A673 (cell line): Measurements from ENCODE around the gene MRPL42. TPM values are rescaled to one million over a fixed set of nuclear protein-coding genes. Genes with fewer than 3 reads are reported as not detected.

Experiments
- BruUV-seq: library from RNA; stranded (reverse); fragments of 400-500 nt; replicated peaks from 2 replicates; lab custom pipeline; 2021; lab: Mats Ljungman, UMichigan
- CTCF ChIA-PET: fragments of 300-600 bp; sonication (Branson Sonifier 250); formaldehyde crosslinking; loops from one replicate; lab custom pipeline; 2022; ENCODE audit warnings: antibody characterized with exemption; lab: Charles Lee
- POLR2A ChIA-PET: fragments of 300-600 bp; sonication (Branson Sonifier 250); formaldehyde crosslinking; loops from one replicate; lab custom pipeline; 2022; ENCODE audit warnings: antibody characterized with exemption; ENCODE audit not compliant: low non-redundant PET; lab: Charles Lee
- DNase-seq: peaks from one replicate; pipeline ENCODE4 v3.0.0-alpha.2; 2015; ENCODE audit warnings: low spot score
- H3K27ac ChIP-seq: fragments of 200-600 bp; sonication (generic); 2 replicates; pipeline ENCODE4 v1.5.1; 2016; ENCODE audit warnings: mixed run types, low read depth, mild to moderate bottlenecking, mixed read lengths, antibody characterized with exemption, low read length; ENCODE audit not compliant: poor library complexity, severe bottlenecking
- H3K27me3 ChIP-seq: fragments of 200-600 bp; sonication (generic); replicated peaks from 2 replicates; pipeline ENCODE4 v1.6.1; 2017; ENCODE audit warnings: mixed run types, low read depth, mild to moderate bottlenecking, mixed read lengths, antibody characterized with exemption, low read length; ENCODE audit not compliant: insufficient read depth, poor library complexity
- H3K36me3 ChIP-seq: fragments of 200-600 bp; sonication (generic); 2 replicates; pipeline ENCODE4 v1.6.1; 2016; ENCODE audit warnings: mixed run types, mild to moderate bottlenecking, mixed read lengths, antibody characterized with exemption, low read length; ENCODE audit not compliant: insufficient read depth, poor library complexity, severe bottlenecking
- H3K4me1 ChIP-seq: fragments of 200-600 bp; sonication (generic); 2 replicates; pipeline ENCODE4 v1.6.1; 2017; ENCODE audit warnings: mixed run types, mild to moderate bottlenecking, mixed read lengths, antibody characterized with exemption, low read length; ENCODE audit not compliant: insufficient read depth, poor library complexity, severe bottlenecking
- H3K4me3 ChIP-seq: fragments of 200-600 bp; sonication (generic); 2 replicates; pipeline ENCODE4 v1.5.1; 2016; ENCODE audit warnings: low read depth, mixed run types, mild to moderate bottlenecking, mixed read lengths, low read length; ENCODE audit not compliant: poor library complexity, severe bottlenecking
- H3K9me3 ChIP-seq: fragments of 200-600 bp; sonication (generic); 2 replicates; pipeline ENCODE4 v1.6.1; 2016; ENCODE audit warnings: mixed run types, low read depth, mild to moderate bottlenecking, mixed read lengths, antibody characterized with exemption, low read length; ENCODE audit not compliant: poor library complexity, severe bottlenecking
- CTCF ChIP-seq: fragments of 300-800, 200-600 bp; sonication (generic); conservative IDR thresholded peaks from 2 replicates; pipeline ENCODE4 v1.5.1; 2017; ENCODE audit warnings: low read depth, mild to moderate bottlenecking, antibody characterized with exemption, low read length, moderate library complexity, mixed read lengths
- EZH2 ChIP-seq: fragments of 200-600 bp; sonication (generic); IDR thresholded peaks from 2 replicates; pipeline ENCODE4 v1.6.1; 2017; ENCODE audit warnings: borderline replicate concordance, low read depth, mild to moderate bottlenecking, mixed read lengths, antibody characterized with exemption, low read length; ENCODE audit not compliant: poor library complexity, severe bottlenecking
- intact Hi-C: fragments of 100-400 bp; cut with micrococcal nuclease; formaldehyde crosslinking; loops from one replicate; pipeline ENCODE4 v1.10.0; 2022; ENCODE audit not compliant: unreplicated experiment
- total RNA-seq: library from RNA; stranded (reverse); gene quantifications from 2 replicates; pipeline ENCODE4 v1.2.3, GENCODE V29; 2021

The MRPL42 gene
- total RNA-seq, 1 experiment from 2014 or later, result 196 TPM

- H3K27me3 ChIP-seq, result no peaks in the 10 kb centered on the region
- ChIA-PET POLR2A (no interaction called here), CTCF (no interaction called here)
- H3K4me3 ChIP-seq, result no peak overlapping the region
- no peaks in the 10 kb centered on the region for H3K36me3 ChIP-seq
- H3K4me1 ChIP-seq, result no peaks in the 10 kb centered on the region
- no TSS peak for BruUV-seq
- H3K9me3 ChIP-seq, result no peaks in the 10 kb centered on the region
- no peak overlapping the region for H3K27ac ChIP-seq
- intact Hi-C loops, result no loop called here
- DNase-seq, result no peak
- TF ChIP-seq CTCF (no peak), EZH2 (no peak)
These were observed 66.0 kb downstream of the MRPL42 start for GRCh38 chr12:93533310-93533709.

GRCh38 chr12:93536111-93536765, 68.9 kb downstream of the MRPL42 start:
- Histone ChIP-seq H3K27me3 (no peaks in the 10 kb centered on the region), H3K4me3 (no peak overlapping the region), H3K4me1 (no peaks in the 10 kb centered on the region), H3K36me3 (no peaks in the 10 kb centered on the region), H3K9me3 (no peaks in the 10 kb centered on the region), H3K27ac (no peak overlapping the region)
- intact Hi-C loops, result no loop called here
- POLR2A ChIA-PET, result no interaction called here
- CTCF ChIA-PET, result no interaction called here
- TF ChIP-seq CTCF (no peak), EZH2 (no peak)
- no TSS peak for BruUV-seq
- DNase-seq, result no peak

GRCh38 chr12:93536766-93537488, 69.6 kb downstream of the MRPL42 start:
- H3K4me3 ChIP-seq, result no peak overlapping the region
- intact Hi-C loops, result no loop called here
- no peaks in the 10 kb centered on the region for H3K4me1 ChIP-seq
- BruUV-seq, result no TSS peak
- ChIA-PET POLR2A (interaction anchor here (0.6 kb wide), 1 partner anchor 8 kb away, joined by 3 read pairs; no protein-coding TSS in a partner anchor), CTCF (no interaction called here)
- no peaks in the 10 kb centered on the region for H3K27me3 ChIP-seq
- H3K27ac ChIP-seq, result no peak overlapping the region
- no peaks in the 10 kb centered on the region for H3K9me3 ChIP-seq
- no peaks in the 10 kb centered on the region for H3K36me3 ChIP-seq
- TF ChIP-seq CTCF, result no peak
- no peak for TF ChIP-seq EZH2
- no peak for DNase-seq
